HFF-Myc (cell line): ENCODE data around the gene TRIM24.

ENCODE experiments used
- DNase-seq: peaks from one replicate; pipeline ENCODE4 v3.0.0-alpha.2; 2011; ENCODE audit warnings: low read depth; ENCODE audit errors: extremely low read depth
- H3K4me3 ChIP-seq: replicated peaks from 2 replicates; pipeline ENCODE4 v1.5.1; 2011; ENCODE audit warnings: low read depth, mild to moderate bottlenecking, control low read depth, low read length
- CTCF ChIP-seq: IDR thresholded peaks from 2 replicates; pipeline ENCODE4 v1.5.1; 2012; ENCODE audit warnings: mild to moderate bottlenecking, low read depth, low read length, control low read depth; ENCODE audit errors: missing control alignments

TRIM24 gene

GRCh38 chr7:138475377-138475776, 15.3 kb downstream of the TRIM24 start:
- TF ChIP-seq CTCF, result no peak
- DNase-seq, result no peak
- no peak overlapping the region for H3K4me3 ChIP-seq

GRCh38 chr7:138477081-138477578, 17.1 kb downstream of the TRIM24 start:
- no peak overlapping the region for H3K4me3 ChIP-seq
- no peak for DNase-seq
- no peak for TF ChIP-seq CTCF

GRCh38 chr7:138477581-138477980, 17.5 kb downstream of the TRIM24 start:
- no peak overlapping the region for H3K4me3 ChIP-seq
- no peak for TF ChIP-seq CTCF
- DNase-seq, result no peak

GRCh38 chr7:138478499-138478908, 18.4 kb downstream of the TRIM24 start:
- no peak for DNase-seq
- TF ChIP-seq CTCF, result no peak
- no peak overlapping the region for H3K4me3 ChIP-seq

DNA sequence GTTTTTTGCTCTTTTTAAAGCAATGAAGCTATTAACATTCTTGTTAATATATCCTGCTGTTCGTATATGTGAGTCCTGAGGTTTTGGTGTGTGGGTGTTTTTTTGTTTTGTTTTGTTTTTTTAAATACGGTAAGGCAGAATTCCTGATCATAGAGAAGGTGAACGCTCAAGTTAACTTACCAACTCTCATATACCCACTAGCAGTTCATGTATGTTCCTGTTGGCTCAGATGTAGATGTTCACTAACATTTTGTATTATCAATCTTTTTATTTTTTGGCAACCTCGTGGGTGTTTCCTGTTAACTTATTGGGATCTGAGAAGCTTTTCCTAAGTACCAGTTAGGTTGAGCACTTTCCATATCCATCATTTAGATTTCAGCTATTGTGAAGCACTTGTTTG, 20.5 kb downstream of the TRIM24 start:
- no peak for TF ChIP-seq CTCF
- DNase-seq, result no peak
- H3K4me3 ChIP-seq, result no peak overlapping the region

DNA sequence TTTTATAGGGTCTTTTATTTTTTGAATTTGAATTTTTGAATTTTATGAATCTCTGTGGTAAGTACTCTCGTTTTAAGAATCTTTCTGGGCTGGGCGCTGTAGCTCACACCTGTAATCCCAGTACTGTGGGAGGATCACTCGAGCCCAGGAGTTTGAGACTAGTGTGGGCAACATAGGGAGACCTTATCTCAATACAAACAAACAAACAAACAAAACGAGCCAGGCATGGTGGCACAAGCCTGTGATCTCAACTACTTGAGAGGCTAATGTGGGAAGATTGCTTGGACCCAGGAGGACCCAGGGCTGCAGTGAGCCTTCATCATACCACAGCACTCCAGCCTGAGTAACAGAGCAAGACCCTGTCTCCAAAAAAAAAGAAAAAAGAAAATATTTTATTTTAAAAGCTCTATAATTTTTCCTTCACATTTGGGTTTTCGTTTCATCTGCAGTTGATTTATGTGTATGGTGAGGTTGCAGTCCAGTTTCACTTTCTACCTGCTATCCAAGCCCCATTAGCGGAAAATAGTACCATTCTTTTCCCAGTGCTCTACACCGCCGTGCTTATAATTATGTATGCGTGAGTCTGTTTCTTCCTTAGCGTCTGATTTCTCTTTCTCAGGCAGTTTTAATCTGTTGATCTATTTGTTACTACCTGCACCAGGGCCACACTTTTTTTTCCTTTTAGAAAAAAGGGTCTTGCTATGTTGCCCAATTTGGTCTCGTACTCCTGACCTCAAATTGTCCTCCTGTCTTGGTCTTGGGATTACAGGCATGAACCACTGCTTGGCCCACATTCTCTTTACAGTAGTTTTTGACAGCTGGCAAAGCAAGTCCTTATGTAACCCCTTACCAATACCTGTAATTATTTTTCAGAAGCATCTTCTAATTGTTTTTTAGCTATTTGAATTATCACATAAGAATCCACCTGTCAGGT, 21.7 kb downstream of the TRIM24 start:
- no peak for TF ChIP-seq CTCF
- no peak overlapping the region for H3K4me3 ChIP-seq
- DNase-seq, result no peak
